Breast epithelium (tissue), 3 donors: ENCODE results near the gene CDH4.

Experiments
- POLR2AphosphoS5 ChIP-seq, 3 donors: sonication (generic); formaldehyde crosslinking; IDR thresholded peaks; one replicate each; pipeline ENCODE4 v1.6.1; 2017; ENCODE audit warnings: antibody characterized with exemption in 3 of 3
- TF ChIP-seq, protein P1 (sequence below), 3 donors: fragments of 450-650 bp; IDR thresholded peaks; one replicate each; pipeline ENCODE4 v1.5.1; 2016 to 2017; ENCODE audit warnings: antibody characterized with exemption in 3 of 3, mild to moderate bottlenecking in 3 of 3, moderate library complexity in 3 of 3

DNA sequence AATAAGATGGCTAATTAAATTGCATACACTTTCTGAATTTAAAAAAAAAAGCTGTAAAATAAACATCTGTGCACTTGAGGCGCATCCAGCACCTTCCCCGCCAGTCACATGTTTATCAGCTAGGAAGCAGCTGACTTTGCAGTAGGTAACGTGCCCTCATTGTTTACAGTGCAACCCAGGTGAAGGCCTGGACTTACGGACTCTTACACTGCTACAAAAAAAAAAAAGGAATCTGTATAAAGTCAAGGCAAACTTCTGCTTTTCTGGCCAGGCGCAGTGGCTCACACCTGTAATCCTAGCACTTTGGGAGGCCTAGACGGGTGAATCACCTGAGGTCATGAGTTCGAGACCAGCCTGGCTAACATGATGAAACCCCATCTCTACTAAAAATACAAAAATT is 327.8 kb downstream of the CDH4 start:
- TF ChIP-seq, protein P1, sequence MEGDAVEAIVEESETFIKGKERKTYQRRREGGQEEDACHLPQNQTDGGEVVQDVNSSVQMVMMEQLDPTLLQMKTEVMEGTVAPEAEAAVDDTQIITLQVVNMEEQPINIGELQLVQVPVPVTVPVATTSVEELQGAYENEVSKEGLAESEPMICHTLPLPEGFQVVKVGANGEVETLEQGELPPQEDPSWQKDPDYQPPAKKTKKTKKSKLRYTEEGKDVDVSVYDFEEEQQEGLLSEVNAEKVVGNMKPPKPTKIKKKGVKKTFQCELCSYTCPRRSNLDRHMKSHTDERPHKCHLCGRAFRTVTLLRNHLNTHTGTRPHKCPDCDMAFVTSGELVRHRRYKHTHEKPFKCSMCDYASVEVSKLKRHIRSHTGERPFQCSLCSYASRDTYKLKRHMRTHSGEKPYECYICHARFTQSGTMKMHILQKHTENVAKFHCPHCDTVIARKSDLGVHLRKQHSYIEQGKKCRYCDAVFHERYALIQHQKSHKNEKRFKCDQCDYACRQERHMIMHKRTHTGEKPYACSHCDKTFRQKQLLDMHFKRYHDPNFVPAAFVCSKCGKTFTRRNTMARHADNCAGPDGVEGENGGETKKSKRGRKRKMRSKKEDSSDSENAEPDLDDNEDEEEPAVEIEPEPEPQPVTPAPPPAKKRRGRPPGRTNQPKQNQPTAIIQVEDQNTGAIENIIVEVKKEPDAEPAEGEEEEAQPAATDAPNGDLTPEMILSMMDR (IDR thresholded peaks at IDR 0.05) = no peak
- no peak for TF ChIP-seq POLR2AphosphoS5 (IDR thresholded peaks at IDR 0.05)
